Lung (tissue), 12 donors: ENCODE results near the gene SMIM33. TPM values are rescaled to one million over a fixed set of nuclear protein-coding genes. Genes with fewer than 3 reads are reported as not detected.

Experiments
- ATAC-seq: fragments of 200-7000 bp; cut with Tn5 transposase; one replicate; pipeline ENCODE4 v1.9.1; 2020; ENCODE audit warnings: moderate number of reproducible peaks; ENCODE audit not compliant: insufficient read depth, low FRiP score
- DNase-seq, 3 donors: peaks; one replicate each; pipeline ENCODE4 v3.0.0-alpha.2; 2013 to 2017
- H3K27ac ChIP-seq, 2 donors: one replicate each; pipeline ENCODE4 v1.5.1; 2013; ENCODE audit warnings: mild to moderate bottlenecking in 2 of 2, moderate library complexity in 2 of 2, control low read depth in 1 of 2, inconsistent platforms in 1 of 2, low read depth in 1 of 2, low read length in 1 of 2
- H3K27me3 ChIP-seq, 3 donors: one replicate each; pipeline ENCODE4 v1.5.1; 2013; ENCODE audit warnings: low read length in 2 of 3; ENCODE audit not compliant: control insufficient read depth in 3 of 3, insufficient read depth in 3 of 3
- H3K36me3 ChIP-seq, 4 donors: one replicate each; pipeline ENCODE4 v1.5.1; 2013; ENCODE audit warnings: low read length in 4 of 4, mild to moderate bottlenecking in 1 of 4, moderate library complexity in 1 of 4; ENCODE audit not compliant: control insufficient read depth in 4 of 4, insufficient read depth in 4 of 4
- H3K4me1 ChIP-seq, 5 donors: one replicate each; pipeline ENCODE4 v1.5.1; 2013; ENCODE audit warnings: low read length in 5 of 5, mild to moderate bottlenecking in 2 of 5, moderate library complexity in 1 of 5; ENCODE audit not compliant: control insufficient read depth in 5 of 5, insufficient read depth in 5 of 5
- H3K4me3 ChIP-seq: one replicate; pipeline ENCODE4 v1.5.1; 2013; ENCODE audit warnings: mild to moderate bottlenecking, control low read depth, moderate library complexity
- H3K9ac ChIP-seq, 2 donors: one replicate each; pipeline ENCODE4 v1.5.1; 2013; ENCODE audit warnings: low read length in 2 of 2, control low read depth in 1 of 2; ENCODE audit not compliant: insufficient read depth in 1 of 2
- H3K9me3 ChIP-seq, 4 donors: one replicate each; pipeline ENCODE4 v1.5.1; 2013; ENCODE audit warnings: low read length in 3 of 4, mild to moderate bottlenecking in 1 of 4, moderate library complexity in 1 of 4; ENCODE audit not compliant: control insufficient read depth in 4 of 4, insufficient read depth in 3 of 4
- CTCF ChIP-seq: IDR thresholded peaks from 2 replicates; pipeline ENCODE4 v1.5.1; 2012; ENCODE audit warnings: mild to moderate bottlenecking; ENCODE audit errors: control extremely low read depth, extremely low read depth
- WGBS, 2 donors: extraction: QIAGEN DNeasy Blood & Tissue Kit; methylation state at CpG; one replicate each; pipeline ENCODE4 v1.1.7; 2013; 5-methylcytosine and 5-hydroxymethylcytosine counted together
- polyA plus RNA-seq, 2 donors: library from polyadenylated mRNA; stranded (reverse); fragments of 200-250 nt; gene quantifications; one replicate each; pipeline ENCODE4 v1.2.1, GENCODE V29; 2013
- total RNA-seq, 2 donors: library from RNA; depleted of rRNA in 1 of 2; stranded (reverse); fragments of >200 nt in 1 of 2; gene quantifications; one replicate each; pipeline ENCODE4 v1.2.1, GENCODE V29; 2014 to 2021
- donor health status: control.
- donor health status: control.
- donor health status: Bipolar disorder and iron deficiency.
- donor health status: healthy.
- donor health status: DM: yes; HTN: yes; CAD: no.

The SMIM33 gene
- total and polyA plus RNA-seq, 4 donors = 0.17 TPM; not detected in 3

DNA sequence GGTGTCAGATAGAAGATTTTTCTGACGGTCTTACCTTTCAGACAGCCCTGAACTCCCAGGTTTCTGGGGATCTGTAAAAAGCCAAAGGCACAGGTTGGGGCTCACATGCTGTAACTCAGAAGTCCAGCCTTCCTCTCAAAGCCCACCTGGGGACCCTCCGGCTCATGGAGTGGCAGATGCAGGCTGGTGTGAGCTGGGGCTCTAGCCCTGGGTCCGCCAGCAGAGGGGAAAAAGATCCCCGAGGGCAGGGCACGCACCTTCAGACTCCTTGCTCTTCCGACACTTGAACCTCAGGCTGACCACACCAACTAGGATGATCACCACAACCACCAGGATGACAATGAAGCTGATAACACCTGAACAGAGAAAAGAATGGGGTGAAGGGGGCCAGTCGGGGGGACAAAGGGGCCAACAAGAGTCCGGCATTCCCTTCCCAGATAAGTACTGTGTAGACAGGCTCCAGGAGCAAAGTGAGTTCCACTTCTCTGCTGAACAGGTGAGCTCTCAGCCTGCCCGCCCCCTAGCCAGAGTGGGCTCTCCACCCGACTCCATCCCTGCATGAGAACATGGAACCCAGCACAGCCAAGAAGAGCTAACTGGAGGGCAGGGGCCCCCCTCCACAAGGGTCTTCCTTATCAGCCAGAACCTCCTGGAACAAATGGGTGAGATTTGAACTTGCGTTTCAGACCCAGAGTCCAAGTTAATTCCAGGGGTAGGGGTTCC is 16.1 kb upstream of the SMIM33 start:
- ATAC-seq = no peak
- H3K9ac ChIP-seq = no peak overlapping the region
- peaks cover 0 to 2% (median 0%) of the 10 kb centered on the region in 4 donors for H3K9me3 ChIP-seq
- peaks cover 0 to 21% (median 0%) of the 10 kb centered on the region in 4 donors for H3K36me3 ChIP-seq
- DNase-seq = no peak
- H3K4me1 ChIP-seq = peaks cover 0 to 4% (median 0%) of the 10 kb centered on the region in 5 donors
- no peak overlapping the region for H3K27ac ChIP-seq
- H3K27me3 ChIP-seq = no peaks in the 10 kb centered on the region
- H3K4me3 ChIP-seq = no peak overlapping the region
- TF ChIP-seq CTCF = no peak
- 84 to 92% methylated on average over 11 of the region's 11 CpGs for WGBS, 2 donors

DNA sequence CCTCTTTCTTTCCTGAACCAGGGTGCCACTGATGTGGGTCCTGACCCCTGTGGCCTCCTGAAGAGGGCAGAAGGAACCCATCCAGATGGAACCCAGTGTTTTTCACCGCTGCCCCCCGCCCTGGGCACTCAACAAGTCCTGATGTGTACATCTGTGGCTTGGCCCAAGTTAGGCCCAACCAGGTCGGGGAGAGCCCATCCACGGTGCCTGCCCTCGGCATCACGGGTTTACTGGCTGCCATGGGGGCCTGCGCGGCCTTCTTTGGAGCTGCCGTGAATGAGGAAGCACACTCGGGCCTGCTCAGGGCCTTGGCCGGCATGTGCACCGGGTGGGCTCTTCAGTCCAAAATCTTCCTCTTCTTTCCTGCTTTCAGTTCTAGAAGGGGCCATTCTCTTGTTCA is 14.0 kb upstream of the SMIM33 start:
- no peak for ATAC-seq
- no peak for TF ChIP-seq CTCF
- Histone ChIP-seq H3K4me3 (no peak overlapping the region), H3K4me1 (peaks cover 0 to 4% (median 0%) of the 10 kb centered on the region in 5 donors), H3K36me3 (peaks cover 0 to 11% (median 0%) of the 10 kb centered on the region in 4 donors), H3K9ac (no peak overlapping the region), H3K27ac (no peak overlapping the region), H3K9me3 (peaks cover 0 to 2% (median 0%) of the 10 kb centered on the region in 4 donors), H3K27me3 (no peaks in the 10 kb centered on the region)
- 87 to 90% methylated on average over 12 of the region's 12 CpGs for WGBS, 2 donors
- no peak for DNase-seq

DNA sequence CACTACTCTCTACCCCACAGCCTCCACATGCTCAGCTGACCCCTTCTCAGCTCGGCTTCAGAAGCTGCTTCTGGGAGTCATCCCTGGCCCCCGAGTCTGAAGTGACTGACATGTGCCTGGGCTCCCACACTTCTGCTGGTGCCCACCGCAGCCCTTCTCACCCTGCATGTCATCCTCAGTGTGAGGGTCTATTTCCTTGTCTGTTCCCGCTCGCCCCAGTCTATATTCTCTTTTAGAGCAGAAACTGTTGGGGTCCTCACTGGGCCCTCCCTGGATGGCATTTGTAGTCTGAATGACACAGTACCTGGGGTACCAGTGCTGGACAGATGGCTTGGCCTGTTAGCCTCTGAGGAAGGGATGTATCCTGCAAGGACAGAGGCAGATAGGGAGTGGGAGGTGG is 13.6 kb upstream of the SMIM33 start:
- Histone ChIP-seq H3K4me3 (no peak overlapping the region), H3K9ac (no peak overlapping the region), H3K27ac (no peak overlapping the region), H3K9me3 (peaks cover 0 to 2% (median 0%) of the 10 kb centered on the region in 4 donors), H3K4me1 (peaks cover 0 to 4% (median 0%) of the 10 kb centered on the region in 5 donors), H3K36me3 (peaks cover 0 to 9% (median 0%) of the 10 kb centered on the region in 4 donors), H3K27me3 (no peaks in the 10 kb centered on the region)
- DNase-seq = no peak
- TF ChIP-seq CTCF = no peak
- no peak for ATAC-seq
- 90 to 92% methylated on average over 5 of the region's 5 CpGs for WGBS, 2 donors
